ENCODE results near the gene TMEM80.

TMEM80 gene

GRCh38 chr11:708511-708910, 12.9 kb downstream of the TMEM80 start:
- no peak for DNase-seq (ENCODE audit: low read depth in 2 of 2)
- TF ChIP-seq, protein P1, sequence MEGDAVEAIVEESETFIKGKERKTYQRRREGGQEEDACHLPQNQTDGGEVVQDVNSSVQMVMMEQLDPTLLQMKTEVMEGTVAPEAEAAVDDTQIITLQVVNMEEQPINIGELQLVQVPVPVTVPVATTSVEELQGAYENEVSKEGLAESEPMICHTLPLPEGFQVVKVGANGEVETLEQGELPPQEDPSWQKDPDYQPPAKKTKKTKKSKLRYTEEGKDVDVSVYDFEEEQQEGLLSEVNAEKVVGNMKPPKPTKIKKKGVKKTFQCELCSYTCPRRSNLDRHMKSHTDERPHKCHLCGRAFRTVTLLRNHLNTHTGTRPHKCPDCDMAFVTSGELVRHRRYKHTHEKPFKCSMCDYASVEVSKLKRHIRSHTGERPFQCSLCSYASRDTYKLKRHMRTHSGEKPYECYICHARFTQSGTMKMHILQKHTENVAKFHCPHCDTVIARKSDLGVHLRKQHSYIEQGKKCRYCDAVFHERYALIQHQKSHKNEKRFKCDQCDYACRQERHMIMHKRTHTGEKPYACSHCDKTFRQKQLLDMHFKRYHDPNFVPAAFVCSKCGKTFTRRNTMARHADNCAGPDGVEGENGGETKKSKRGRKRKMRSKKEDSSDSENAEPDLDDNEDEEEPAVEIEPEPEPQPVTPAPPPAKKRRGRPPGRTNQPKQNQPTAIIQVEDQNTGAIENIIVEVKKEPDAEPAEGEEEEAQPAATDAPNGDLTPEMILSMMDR (IDR thresholded peaks at IDR 0.05; ENCODE audit: low read depth, low read length): no peak
- no peak overlapping the region for H3K4me3 ChIP-seq (replicated peaks in 1 of 2; ENCODE audit: low read depth in 2 of 2, low read length in 2 of 2)

- DNase-seq (ENCODE audit: low read depth in 2 of 2): no peak
- H3K4me3 ChIP-seq (replicated peaks in 1 of 2; ENCODE audit: low read depth in 2 of 2, low read length in 2 of 2): no peak overlapping the region
- TF ChIP-seq, protein P1 (IDR thresholded peaks at IDR 0.05; ENCODE audit: low read depth, low read length): no peak
These were observed 13.7 kb downstream of the TMEM80 start for GRCh38 chr11:709109-709997.

- TF ChIP-seq, protein P1 (IDR thresholded peaks at IDR 0.05; ENCODE audit: low read depth, low read length): no peak
- H3K4me3 ChIP-seq (replicated peaks in 1 of 2; ENCODE audit: low read depth in 2 of 2, low read length in 2 of 2): no peak overlapping the region
- DNase-seq (ENCODE audit: low read depth in 2 of 2): no peak
These were observed 18.8 kb downstream of the TMEM80 start for GRCh38 chr11:714436-714835.

DNA sequence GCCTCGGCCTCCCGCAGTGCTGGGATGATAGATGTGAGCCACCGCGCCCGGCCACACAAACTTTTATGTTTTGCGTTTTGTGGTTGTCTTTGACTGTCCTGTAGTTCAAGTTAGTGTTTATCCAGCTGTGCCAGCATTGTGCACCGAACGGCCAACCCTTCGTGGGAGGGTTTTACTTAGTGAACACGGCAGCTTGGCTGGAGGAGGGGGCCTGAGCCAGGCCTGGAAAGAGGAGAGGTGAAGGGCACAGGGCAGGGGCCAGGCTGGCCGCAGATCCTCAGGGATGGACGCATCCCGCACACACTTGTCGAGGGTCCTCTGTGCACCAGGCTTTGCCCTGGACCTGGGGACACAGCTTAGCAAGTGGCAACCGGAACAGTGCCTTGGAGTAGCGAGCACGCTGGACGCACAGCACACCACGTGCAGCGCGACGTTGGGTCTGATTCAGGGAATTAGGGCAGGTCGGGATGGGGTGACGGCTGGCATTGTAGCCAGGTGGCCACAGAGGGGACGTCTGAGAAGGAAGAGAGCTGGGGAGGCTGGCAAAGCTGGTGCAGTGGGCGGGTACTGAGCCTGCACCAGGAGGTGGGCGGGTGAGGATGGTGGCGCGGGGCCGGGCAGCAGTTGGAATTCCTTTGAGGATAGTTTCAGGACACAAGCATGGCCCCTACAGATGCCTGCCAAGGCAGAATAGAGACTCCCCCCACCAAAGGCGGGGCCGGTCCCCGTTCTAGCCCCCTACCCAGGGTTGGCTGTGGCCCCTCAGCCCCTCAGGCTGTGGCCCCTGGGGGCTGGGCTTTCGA, 23.8 kb downstream of the TMEM80 start:
- H3K4me3 ChIP-seq (replicated peaks in 1 of 2; ENCODE audit: low read depth in 2 of 2, low read length in 2 of 2): no peak overlapping the region
- TF ChIP-seq, protein P1 (IDR thresholded peaks at IDR 0.05; ENCODE audit: low read depth, low read length): no peak

DNA sequence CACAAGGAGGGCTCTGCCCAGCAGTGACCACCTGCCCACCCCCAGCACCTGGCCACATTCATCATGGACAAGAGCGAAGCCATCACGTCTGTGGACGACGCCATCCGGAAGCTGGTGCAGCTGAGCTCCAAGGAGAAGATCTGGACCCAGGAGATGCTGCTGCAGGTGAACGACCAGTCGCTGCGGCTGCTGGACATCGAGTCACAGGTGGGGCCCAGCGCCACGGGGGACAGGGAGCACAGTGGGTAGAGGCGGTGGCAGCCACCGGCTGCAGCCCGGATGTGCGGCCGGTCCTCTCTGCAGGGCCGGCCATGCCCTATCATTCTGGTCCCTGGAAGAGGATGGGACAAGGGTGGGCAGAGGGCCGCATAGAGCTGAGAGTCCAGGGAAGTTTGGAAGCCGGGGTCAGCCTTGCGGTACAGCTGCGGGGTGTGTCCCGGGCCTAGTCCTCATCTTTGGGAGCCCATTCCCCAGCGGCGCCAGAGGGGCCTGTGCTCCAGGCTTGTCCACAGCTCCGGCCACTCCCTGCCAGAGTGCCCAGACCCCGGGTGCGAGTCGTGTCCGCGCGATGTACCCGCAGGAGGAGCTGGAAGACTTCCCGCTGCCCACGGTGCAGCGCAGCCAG, 24.5 kb downstream of the TMEM80 start:
- no peak overlapping the region for H3K4me3 ChIP-seq (replicated peaks in 1 of 2; ENCODE audit: low read depth in 2 of 2, low read length in 2 of 2)
- TF ChIP-seq, protein P1 (IDR thresholded peaks at IDR 0.05; ENCODE audit: low read depth, low read length): no peak
- no peak for DNase-seq (ENCODE audit: low read depth in 2 of 2)

More for the DNA sequence above, 23.8 kb downstream of the TMEM80 start:
- no peak for DNase-seq (ENCODE audit: low read depth in 2 of 2)

- H3K4me3 ChIP-seq (replicated peaks in 1 of 2; ENCODE audit: low read depth in 2 of 2, low read length in 2 of 2): no peak overlapping the region
- TF ChIP-seq, protein P1 (IDR thresholded peaks at IDR 0.05; ENCODE audit: low read depth, low read length): no peak
- no peak for DNase-seq (ENCODE audit: low read depth in 2 of 2)
These were observed 25.1 kb downstream of the TMEM80 start for GRCh38 chr11:720642-721246.

Measured in cardiac fibroblast (primary cell).